MCF 10A (cell line): ENCODE results near the gene ZDHHC20. TPM values are rescaled to one million over a fixed set of nuclear protein-coding genes. Genes with fewer than 3 reads are reported as not detected.

Source experiments
- BruUV-seq: library from RNA; stranded (reverse); fragments of 400-500 nt; replicated peaks from 2 replicates; lab custom pipeline; 2021; lab: Mats Ljungman, UMichigan
- CTCF ChIA-PET: fragments of 300-600 bp; sonication (Branson Sonifier 250); formaldehyde crosslinking; extraction: SDS; loops from one replicate; lab custom pipeline; 2021; ENCODE audit warnings: antibody characterized with exemption, inconsistent platforms; lab: Yijun Ruan, JAX
- POLR2A ChIA-PET: fragments of 300-600, 350-650 bp; sonication (Branson Sonifier 250); formaldehyde crosslinking; extraction: SDS; loops from one replicate; lab custom pipeline; 2020; ENCODE audit warnings: antibody characterized with exemption, inconsistent platforms; lab: Yijun Ruan, JAX
- DNase-seq: peaks from one replicate; pipeline ENCODE4 v3.0.0-alpha.2; 2018; ENCODE audit not compliant: unreplicated experiment
- H3K27ac Mint-ChIP-seq: one replicate; pipeline ENCODE4 v1.8.0; 2022; ENCODE audit warnings: mild to moderate bottlenecking, low read depth, mixed read lengths; ENCODE audit not compliant: unreplicated experiment
- H3K27me3 Mint-ChIP-seq: one replicate; pipeline ENCODE4 v1.8.0; 2022; ENCODE audit warnings: mixed read lengths; ENCODE audit not compliant: insufficient read depth, unreplicated experiment
- H3K36me3 Mint-ChIP-seq: one replicate; pipeline ENCODE4 v1.8.0; 2022; ENCODE audit warnings: mild to moderate bottlenecking, moderate library complexity, mixed read lengths; ENCODE audit not compliant: insufficient read depth, unreplicated experiment
- H3K4me1 Mint-ChIP-seq: one replicate; pipeline ENCODE4 v1.8.0; 2022; ENCODE audit warnings: mixed read lengths; ENCODE audit not compliant: insufficient read depth, unreplicated experiment
- H3K4me3 Mint-ChIP-seq: one replicate; pipeline ENCODE4 v1.8.0; 2022; ENCODE audit warnings: mild to moderate bottlenecking, moderate library complexity, mixed read lengths; ENCODE audit not compliant: unreplicated experiment
- H3K9me3 Mint-ChIP-seq: one replicate; pipeline ENCODE4 v1.8.0; 2022; ENCODE audit warnings: mixed read lengths; ENCODE audit not compliant: unreplicated experiment
- CTCF ChIP-seq: fragments of 200-600 bp; IDR thresholded peaks from one replicate; pipeline ENCODE4 v1.8.0; 2022; ENCODE audit warnings: antibody characterized with exemption, mild to moderate bottlenecking; ENCODE audit not compliant: unreplicated experiment
- intact Hi-C: fragments of 100-400 bp; cut with micrococcal nuclease; formaldehyde crosslinking; loops from 2 replicates; pipeline ENCODE4 v1.14.1; 2022
- total RNA-seq: library from RNA; stranded (reverse); gene quantifications from 2 replicates; pipeline ENCODE4 v1.2.3, GENCODE V29; 2022

The ZDHHC20 gene
- total RNA-seq, 1 experiment from 2014 or later, result 42.2 TPM

DNA sequence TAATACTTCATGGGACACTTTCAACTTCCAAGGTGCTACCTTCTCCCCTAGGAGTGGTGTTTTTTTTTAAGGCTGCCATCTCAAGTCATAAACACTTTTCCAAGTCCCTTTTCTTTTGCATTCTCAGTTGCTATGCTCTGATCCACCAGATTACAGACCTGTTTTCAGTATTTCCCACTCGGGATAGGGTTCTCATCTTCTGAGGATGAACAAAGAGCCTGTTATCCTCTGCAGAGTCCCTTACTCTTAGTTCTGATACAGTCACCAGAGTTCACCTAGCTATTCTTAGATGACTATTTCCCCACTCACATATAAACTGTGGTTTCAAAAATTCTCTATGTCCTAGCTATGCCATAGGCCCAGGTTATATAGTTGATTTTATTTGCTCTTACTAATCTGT lies 15.9 kb downstream of the ZDHHC20 start:
- H3K36me3 Mint-ChIP-seq, result no peaks in the 10 kb centered on the region
- H3K4me1 Mint-ChIP-seq, result no peaks in the 10 kb centered on the region
- DNase-seq, result no peak
- no peak for TF ChIP-seq CTCF
- no peak overlapping the region for H3K4me3 Mint-ChIP-seq
- CTCF ChIA-PET, result interaction anchor here (1.0 kb wide), 1 partner anchor 34 kb away, joined by 3 read pairs; no protein-coding TSS in a partner anchor
- intact Hi-C loops, result no loop called here
- no TSS peak for BruUV-seq
- no peaks in the 10 kb centered on the region for H3K27me3 Mint-ChIP-seq
- peaks cover 4% of the 10 kb centered on the region for H3K9me3 Mint-ChIP-seq
- H3K27ac Mint-ChIP-seq, result no peak overlapping the region
- POLR2A ChIA-PET, result interaction anchor here (0.6 to 0.7 kb wide), 2 partner anchors 144 to 1905 kb away, joined by 3 to 4 read pairs; no protein-coding TSS in a partner anchor

GRCh38 chr13:21436582-21436981 lies 22.5 kb downstream of the ZDHHC20 start:
- BruUV-seq, result no TSS peak
- ChIA-PET POLR2A (interaction anchor here (1.0 to 2.4 kb wide), 8 partner anchors 14 to 375 kb away, joined by 3 to 21 read pairs (median 5); partner anchors contain the start of genes LATS2 and ZDHHC20), CTCF (interaction anchor here (0.6 kb wide), 1 partner anchor 120 kb away, joined by 3 read pairs; no protein-coding TSS in a partner anchor)
- Mint-ChIP-seq H3K27ac (peak overlapping the region; percentile 50), H3K36me3 (no peaks in the 10 kb centered on the region), H3K4me3 (no peak overlapping the region), H3K4me1 (peaks cover 29% of the 10 kb centered on the region), H3K27me3 (no peaks in the 10 kb centered on the region), H3K9me3 (peaks cover 7% of the 10 kb centered on the region)
- DNase-seq, result no peak
- no peak for TF ChIP-seq CTCF
- intact Hi-C loops, result loop anchor here (2.0 kb wide), 1 partner anchor 22 kb away; the partner anchor contains the start of gene ZDHHC20

- ChIA-PET POLR2A (interaction anchor here (0.7 to 2.4 kb wide), 10 partner anchors 14 to 259 kb away, joined by 3 to 21 read pairs (median 5); partner anchors contain the start of genes MRPL57, SKA3 and ZDHHC20), CTCF (interaction anchor here (0.6 kb wide), 1 partner anchor 19 kb away, joined by 4 read pairs; no protein-coding TSS in a partner anchor)
- Mint-ChIP-seq H3K4me3 (peak overlapping the region; percentile 59), H3K36me3 (no peaks in the 10 kb centered on the region), H3K27me3 (no peaks in the 10 kb centered on the region), H3K9me3 (peaks cover 7% of the 10 kb centered on the region), H3K27ac (peak overlapping the region; percentile 50), H3K4me1 (peaks cover 29% of the 10 kb centered on the region)
- DNase-seq, result peak; percentile 86
- no peak for TF ChIP-seq CTCF
- BruUV-seq, result no TSS peak
- intact Hi-C loops, result loop anchor here (2.0 kb wide), 1 partner anchor 23 kb away; the partner anchor contains the start of gene ZDHHC20
Measured at GRCh38 chr13:21435687-21436151, 23.4 kb downstream of the ZDHHC20 start.

GRCh38 chr13:21435231-21435630 lies 23.9 kb downstream of the ZDHHC20 start:
- ChIA-PET POLR2A (interaction anchor here (0.8 to 2.4 kb wide), 10 partner anchors 15 to 259 kb away, joined by 3 to 21 read pairs (median 4); partner anchors contain the start of genes MRPL57, SKA3 and ZDHHC20), CTCF (no interaction called here)
- Mint-ChIP-seq H3K27me3 (no peaks in the 10 kb centered on the region), H3K9me3 (peaks cover 7% of the 10 kb centered on the region), H3K4me1 (peaks cover 29% of the 10 kb centered on the region), H3K36me3 (no peaks in the 10 kb centered on the region), H3K27ac (peak overlapping the region; percentile 50), H3K4me3 (peak overlapping the region; percentile 59)
- TF ChIP-seq CTCF, result no peak
- no peak for DNase-seq
- BruUV-seq, result TSS peak; percentile 69
- intact Hi-C loops, result no loop called here
